GM19438 (cell line): ENCODE measurements around the gene FNDC1.
"Not testable (repeated sequence)": the region's sequence is repeated elsewhere in the genome, so short reads cannot be mapped to it uniquely, and the experiment has no call there.

Source experiments
- ATAC-seq: cut with Tn5 transposase; IDR thresholded peaks from one replicate; pipeline ENCODE4 v1.9.1; 2021; ENCODE audit warnings: low read depth; ENCODE audit not compliant: unreplicated experiment

The FNDC1 gene

GRCh38 chr6:159252955-159253508, 83.8 kb downstream of the FNDC1 start:
- no peak for ATAC-seq

GRCh38 chr6:159254186-159254585, 85.0 kb downstream of the FNDC1 start:
- no peak for ATAC-seq

GRCh38 chr6:159255434-159255951, 86.3 kb downstream of the FNDC1 start:
- ATAC-seq = no peak

GRCh38 chr6:159256128-159256527, 86.9 kb downstream of the FNDC1 start:
- ATAC-seq = no peak

GRCh38 chr6:159257846-159258245, 88.6 kb downstream of the FNDC1 start:
- no peak for ATAC-seq

GRCh38 chr6:159259441-159260125, 90.4 kb downstream of the FNDC1 start:
- ATAC-seq = no peak

- no peak for ATAC-seq
These were observed 91.0 kb downstream of the FNDC1 start for GRCh38 chr6:159260208-159260607.

GRCh38 chr6:159261995-159262394, 92.8 kb downstream of the FNDC1 start:
- no peak for ATAC-seq

GRCh38 chr6:159262586-159262985, 93.4 kb downstream of the FNDC1 start:
- ATAC-seq = no peak

GRCh38 chr6:159267165-159267564, 98.0 kb downstream of the FNDC1 start:
- no peak for ATAC-seq

- no peak for ATAC-seq
These were observed 99.3 kb downstream of the FNDC1 start for GRCh38 chr6:159268511-159268910.

- ATAC-seq = no peak
These were observed 102.1 kb downstream of the FNDC1 start for GRCh38 chr6:159271257-159271656.

- no peak for ATAC-seq
These were observed 109.4 kb downstream of the FNDC1 start for GRCh38 chr6:159278626-159279025.

- ATAC-seq = no peak
These were observed 110.6 kb downstream of the FNDC1 start for GRCh38 chr6:159279790-159280277.

- no peak for ATAC-seq
These were observed 113.2 kb downstream of the FNDC1 start for GRCh38 chr6:159282421-159282820.

- ATAC-seq = not testable (repeated sequence)
These were observed 115.5 kb downstream of the FNDC1 start for GRCh38 chr6:159284661-159285060.

GRCh38 chr6:159298840-159299239, 129.6 kb downstream of the FNDC1 start:
- ATAC-seq = no peak

GRCh38 chr6:159299566-159299965, 130.4 kb downstream of the FNDC1 start:
- no peak for ATAC-seq

- no peak for ATAC-seq
These were observed 132.1 kb downstream of the FNDC1 start for GRCh38 chr6:159301277-159301676.

- ATAC-seq = no peak
These were observed 132.8 kb downstream of the FNDC1 start for GRCh38 chr6:159301810-159302593.

GRCh38 chr6:159302594-159302992, 133.4 kb downstream of the FNDC1 start:
- no peak for ATAC-seq
